GM21717 (cell line): ENCODE results near the gene ACOT8.
"Not testable (repeated sequence)": the region's sequence is repeated elsewhere in the genome, so short reads cannot be mapped to it uniquely, and the experiment has no call there.

Experiments used
- ATAC-seq: cut with Tn5 transposase; IDR thresholded peaks from one replicate; pipeline ENCODE4 v1.9.1; 2021; ENCODE audit warnings: mild to moderate bottlenecking, moderate library complexity; ENCODE audit not compliant: unreplicated experiment

Gene ACOT8

DNA sequence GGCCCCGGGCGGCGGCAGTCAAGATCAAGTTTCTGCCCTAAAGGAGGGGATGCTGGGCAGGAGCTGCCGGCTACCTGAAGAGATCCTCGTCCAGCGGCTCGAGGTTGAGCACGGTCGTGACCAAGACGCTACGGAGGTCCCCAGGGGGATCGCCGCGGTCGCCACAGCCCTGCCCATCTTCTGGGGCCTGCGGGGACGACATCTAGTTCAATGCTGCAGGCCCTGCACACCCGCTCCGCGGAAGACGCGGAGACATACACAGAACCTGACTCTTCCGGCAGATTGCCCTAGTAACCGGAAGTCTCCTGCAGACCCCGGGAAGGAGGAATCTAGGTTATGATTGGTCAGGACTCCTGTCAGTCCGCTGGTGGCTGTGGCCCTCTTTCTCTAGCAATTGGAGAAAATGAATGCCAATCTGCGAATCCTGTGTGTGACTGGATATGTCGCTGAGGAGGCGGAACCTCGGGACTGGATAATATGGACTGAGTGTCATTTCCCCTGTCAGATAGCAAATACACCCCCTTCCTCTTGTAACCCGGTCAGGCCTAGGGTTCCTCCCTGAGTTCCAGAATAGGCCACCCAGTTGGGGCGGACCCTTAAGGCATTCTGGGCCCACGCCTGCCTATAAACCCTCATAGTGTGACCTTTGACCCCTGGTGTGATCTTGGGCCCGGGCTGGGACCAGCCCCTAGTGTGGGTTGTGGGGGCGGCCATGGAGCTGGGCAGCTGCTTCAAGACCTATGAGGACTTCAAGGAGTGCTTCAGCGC lies at the start of gene ACOT8, which contains the start of gene ZSWIM3:
ACOT8 (minus strand) TSS at position 279 of the 768 bp plus-strand sequence; CDS start at position 202, 77 bp downstream.
ZSWIM3 (plus strand) TSS at position 501 of the 768 bp plus-strand sequence; CDS start at position 713, 212 bp downstream.
- ATAC-seq: peak; percentile 96

DNA sequence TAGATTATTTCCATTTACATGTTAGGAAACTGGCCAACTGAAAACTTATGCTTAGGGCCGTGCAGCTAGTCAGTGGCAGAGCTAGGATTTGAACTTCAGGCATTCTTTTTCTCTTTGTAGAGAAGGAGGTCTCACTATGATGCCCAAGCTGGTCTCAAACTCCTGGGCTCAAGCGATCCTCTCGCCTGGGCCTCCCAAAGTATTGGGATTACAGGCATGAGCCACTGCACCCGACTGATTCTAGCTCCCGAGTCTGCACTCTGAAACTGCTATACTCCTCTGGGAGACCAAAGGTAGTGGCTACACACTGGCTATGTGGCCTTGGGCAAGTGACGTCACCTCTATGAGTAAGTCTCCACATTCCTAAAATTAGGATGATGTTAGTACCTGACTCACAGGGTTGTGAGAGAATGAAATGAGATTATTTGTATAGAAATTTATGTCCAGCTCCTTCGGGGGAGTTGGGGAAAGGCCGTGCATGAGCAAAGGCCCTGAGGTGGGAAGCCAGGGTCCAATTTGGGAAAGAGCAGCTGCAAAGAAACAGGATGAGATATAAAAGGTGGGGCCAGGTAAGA lies 48.4 kb upstream of the ACOT8 start:
- ATAC-seq: no peak

DNA sequence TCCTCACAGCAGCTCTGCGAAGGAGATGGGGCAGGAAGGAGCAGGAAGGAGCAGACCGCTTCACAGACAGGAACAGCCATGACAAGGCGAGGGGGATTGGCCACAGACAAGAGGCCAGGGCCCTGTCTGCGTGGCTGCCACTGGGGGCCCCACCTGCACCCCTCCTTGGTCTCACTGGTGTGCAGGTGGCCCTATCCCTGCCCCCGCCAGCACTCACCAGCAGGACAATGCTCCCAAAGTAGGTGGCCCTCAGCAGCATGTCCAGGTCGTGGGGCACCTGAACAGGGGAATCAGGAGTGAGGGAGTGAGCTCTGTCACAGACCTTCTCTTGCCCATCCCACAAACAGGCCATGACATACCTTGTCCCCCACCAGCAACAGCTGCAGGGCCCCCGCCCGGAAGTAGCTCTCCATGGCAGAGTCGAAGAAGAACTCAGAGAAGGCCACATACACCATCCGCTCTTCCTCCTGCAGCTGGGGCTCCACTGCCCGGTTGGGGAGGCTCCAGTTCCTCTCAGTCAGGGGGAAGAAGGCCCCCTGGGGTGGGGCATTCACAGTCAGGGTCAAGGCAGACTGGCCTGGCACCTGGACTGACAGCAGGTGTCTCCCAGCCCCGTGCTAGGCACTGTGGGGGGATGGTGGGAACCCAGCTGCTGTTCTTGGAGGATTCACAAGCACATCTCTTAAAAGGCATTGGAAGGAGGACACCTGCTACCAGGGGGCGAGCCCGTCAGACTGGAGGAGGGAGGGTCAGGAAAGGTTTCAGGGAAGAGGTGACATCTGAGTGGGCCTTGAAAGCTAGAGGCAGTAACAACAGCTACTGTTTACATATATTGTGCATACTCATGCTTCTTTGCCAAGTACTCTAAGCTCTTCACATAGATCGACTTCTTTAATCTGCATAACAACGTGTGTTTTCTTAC lies 47.7 kb upstream of the ACOT8 start:
- no peak for ATAC-seq

DNA sequence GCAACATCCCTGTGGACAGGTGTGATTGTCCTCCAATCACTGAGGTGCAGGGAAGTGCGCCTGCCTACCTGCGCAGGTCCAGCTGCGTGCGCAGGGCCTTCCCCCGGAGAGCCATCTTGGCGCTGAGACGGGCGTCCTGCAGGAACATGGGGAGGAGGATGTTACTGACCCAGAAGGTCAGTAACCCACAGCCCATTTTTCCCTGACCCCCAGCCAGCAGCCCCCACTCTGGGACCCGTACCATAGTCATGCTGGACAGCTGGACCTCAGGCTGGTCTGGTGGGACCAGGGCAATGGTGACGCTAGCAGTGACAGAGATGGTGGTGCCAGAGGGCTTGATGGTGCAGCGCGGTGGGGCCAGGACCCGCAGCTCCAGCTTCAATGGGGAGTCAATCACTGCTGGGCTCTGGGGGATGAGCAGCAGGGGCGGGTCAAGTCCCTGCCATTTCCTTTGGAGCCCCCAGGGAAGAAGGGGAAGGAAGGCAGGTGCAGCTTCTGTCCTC lies 45.1 kb upstream of the ACOT8 start:
- ATAC-seq: no peak

DNA sequence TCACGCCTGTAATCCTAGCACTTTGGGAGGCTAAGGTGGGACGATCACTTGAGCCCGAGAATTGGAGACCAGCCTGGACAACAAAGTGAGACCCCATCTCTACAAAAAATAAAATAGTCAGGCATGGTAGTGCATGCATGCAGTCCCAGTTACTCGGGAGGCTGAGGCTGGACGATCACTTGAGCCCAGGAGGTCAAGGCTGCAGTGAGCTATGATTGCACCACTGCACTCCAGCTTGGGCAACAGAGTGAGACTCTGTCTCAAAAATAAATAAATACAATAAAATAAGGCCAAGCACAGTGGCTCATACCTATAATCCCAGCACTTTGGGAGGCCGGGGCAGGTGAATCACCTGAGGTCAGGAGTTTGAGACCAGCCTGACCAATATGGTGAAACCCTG lies 44.1 kb upstream of the ACOT8 start:
- not testable (repeated sequence) for ATAC-seq

DNA sequence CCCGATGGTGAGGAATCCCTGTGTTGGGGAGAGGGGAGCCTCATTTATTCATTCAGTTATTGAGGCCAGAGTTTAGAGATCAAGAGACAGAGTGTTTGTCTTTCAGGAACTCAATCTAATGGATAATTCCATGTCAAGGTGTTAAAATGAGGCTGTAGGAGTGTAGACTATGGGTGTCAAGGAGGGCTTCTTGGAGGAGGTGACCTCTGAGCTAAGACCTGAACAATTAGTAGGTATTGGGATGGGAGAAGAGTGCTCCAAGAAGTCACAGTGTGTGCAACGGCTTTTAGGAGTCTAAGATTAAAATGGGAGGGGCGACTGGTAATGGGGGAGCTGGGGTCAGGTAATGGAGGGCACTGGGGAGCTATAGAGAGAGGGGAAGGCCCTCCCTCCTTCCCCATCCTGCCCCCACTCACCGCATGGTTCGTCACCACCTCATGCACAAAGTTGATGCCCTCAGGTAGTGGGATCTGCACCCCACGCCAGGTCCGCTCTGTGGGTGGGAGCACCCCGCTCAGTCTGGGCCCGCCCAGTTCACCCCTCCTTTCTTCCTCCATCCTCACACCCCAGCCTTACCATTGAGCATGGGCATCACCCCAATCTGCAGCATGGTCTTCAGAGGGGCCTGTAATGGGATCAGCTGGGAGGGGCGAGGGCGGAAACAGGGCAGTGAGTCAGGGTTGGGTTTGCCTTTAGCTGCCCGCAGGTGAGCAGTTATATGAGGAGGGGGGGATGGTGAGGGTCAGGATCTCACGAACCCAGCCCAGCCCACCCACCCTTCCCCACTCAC lies 42.0 kb upstream of the ACOT8 start:
- ATAC-seq: no peak

DNA sequence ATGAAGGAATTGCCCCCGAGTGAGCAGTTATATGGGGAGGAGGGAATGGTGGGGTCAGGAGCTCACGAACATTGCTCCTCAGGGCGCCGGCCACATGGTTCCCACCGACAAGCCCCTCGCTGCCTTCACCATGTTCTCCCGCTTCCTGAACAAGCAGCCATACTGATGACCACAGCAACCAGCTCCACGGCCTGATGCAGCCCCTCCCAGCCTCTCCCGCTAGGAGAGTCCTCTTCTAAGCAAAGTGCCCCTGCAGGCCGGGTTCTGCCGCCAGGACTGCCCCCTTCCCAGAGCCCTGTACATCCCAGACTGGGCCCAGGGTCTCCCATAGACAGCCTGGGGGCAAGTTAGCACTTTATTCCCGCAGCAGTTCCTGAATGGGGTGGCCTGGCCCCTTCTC lies 41.1 kb upstream of the ACOT8 start:
- ATAC-seq: no peak

DNA sequence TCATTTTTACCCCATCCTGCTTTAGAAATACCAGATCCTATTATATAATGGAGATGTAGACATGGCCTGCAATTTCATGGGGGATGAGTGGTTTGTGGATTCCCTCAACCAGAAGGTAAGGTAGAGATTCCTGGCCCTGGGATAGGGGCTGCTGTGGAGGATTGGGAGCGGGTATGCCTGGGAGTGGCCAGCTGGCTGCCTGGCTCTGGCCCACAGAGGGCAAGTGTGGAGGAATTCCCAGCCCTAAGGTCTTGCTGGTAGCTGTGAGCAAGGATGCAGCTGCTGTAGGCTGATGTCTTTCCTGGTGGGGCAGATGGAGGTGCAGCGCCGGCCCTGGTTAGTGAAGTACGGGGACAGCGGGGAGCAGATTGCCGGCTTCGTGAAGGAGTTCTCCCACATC lies 40.5 kb upstream of the ACOT8 start:
- ATAC-seq: no peak

DNA sequence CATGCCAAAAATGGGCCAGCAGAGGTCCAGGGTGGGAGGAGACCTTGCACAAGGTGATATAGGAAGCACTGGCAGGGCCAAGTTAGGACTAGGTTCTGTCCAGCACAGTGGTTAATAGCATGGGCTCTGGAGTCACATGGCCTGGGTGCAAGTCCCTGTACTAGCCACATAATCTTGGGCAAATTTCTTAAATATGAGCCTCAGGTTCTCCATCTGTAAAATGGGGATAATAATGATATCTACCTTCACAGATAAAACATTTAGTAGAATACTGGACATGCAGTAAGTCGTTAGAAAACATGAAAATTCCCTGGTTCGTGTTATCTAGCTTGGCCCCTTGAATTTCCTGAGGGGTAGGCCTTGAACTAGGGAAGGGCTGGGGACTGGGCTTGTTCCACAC lies 40.1 kb upstream of the ACOT8 start:
- ATAC-seq: no peak

DNA sequence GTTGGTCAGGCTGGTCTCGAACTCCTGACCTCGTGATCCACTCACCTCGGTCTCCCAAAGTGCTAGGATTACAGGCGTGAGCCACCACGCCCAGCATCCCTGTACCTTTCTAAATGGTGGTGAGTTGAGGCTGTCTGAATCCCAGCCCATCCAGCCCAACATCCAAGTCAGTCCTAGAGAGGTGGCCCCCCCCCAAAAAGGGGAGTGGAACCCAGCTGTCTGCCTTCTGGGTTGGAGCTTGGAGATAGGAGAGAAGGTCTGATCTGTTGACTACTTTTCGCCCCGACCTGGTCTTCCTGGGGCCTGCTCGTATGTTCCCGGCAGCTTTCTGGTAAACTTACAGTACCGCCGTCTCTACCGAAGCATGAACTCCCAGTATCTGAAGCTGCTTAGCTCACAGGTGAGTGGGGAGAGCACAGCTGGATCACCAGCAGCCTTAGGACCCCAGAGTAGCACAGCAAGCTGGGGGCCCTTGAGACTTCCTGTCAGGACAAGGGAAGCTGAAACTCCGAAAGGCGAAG lies 39.5 kb upstream of the ACOT8 start:
- ATAC-seq: no peak

DNA sequence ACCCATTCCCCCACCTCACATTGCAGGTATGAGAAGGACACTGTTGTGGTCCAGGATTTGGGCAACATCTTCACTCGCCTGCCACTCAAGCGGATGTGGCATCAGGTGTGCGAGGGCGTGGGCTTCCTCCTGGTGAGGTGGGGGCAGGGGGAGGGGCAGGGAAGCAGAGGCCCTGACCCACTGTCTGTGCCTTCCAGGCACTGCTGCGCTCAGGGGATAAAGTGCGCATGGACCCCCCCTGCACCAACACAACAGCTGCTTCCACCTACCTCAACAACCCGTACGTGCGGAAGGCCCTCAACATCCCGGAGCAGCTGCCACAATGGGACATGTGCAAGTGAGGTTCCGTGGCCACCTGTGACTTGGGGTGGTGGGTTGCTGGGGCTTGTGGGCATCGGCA lies 37.6 kb upstream of the ACOT8 start:
- ATAC-seq: no peak

DNA sequence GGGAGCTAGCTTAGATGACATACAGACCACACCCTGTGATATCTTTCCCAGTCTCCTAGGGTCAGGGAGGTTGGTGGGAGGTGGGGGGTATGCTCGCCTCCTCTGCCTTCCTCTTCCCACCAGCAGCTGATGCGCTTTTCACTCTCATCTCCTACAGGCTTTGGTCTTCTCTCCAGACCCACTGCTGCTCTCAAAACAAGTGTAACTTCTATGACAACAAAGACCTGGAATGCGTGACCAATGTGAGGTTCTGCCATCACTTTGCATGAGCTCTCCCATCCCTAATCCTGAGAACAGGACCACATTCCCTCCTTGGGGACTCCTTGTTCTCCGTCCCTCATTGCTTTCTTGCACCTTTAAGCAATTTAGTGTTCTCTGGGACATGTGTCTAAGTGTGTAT lies 36.6 kb upstream of the ACOT8 start:
- no peak for ATAC-seq

DNA sequence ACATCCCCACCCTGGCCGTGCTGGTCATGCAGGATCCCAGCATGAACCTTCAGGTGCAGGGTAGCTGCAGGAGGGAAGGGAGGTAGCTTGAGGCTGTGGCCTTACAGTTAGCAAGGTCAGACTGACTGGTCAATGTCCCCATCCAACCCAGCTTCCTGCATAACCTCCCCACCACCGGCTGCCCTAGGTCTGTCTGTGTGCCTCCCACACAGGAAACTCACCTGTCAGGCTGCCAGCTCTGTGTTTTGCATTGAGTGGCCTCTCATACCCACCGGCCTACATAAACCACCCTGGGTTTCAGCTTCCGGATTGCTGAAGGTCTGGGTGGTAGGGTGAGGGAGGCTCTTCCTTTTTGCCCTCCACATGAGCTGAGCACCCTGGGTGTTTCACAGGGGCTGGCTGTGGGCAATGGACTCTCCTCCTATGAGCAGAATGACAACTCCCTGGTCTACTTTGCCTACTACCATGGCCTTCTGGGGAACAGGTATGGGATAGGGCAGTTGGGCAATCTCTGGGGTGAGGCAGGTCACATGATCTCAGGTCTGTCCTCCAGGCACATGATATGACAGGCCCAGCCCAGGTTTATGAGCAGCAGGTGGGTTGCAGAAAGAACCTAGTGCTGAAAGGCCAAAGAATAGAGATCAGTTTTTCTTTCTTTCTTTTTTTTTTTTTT lies 35.8 kb upstream of the ACOT8 start:
- no peak for ATAC-seq

DNA sequence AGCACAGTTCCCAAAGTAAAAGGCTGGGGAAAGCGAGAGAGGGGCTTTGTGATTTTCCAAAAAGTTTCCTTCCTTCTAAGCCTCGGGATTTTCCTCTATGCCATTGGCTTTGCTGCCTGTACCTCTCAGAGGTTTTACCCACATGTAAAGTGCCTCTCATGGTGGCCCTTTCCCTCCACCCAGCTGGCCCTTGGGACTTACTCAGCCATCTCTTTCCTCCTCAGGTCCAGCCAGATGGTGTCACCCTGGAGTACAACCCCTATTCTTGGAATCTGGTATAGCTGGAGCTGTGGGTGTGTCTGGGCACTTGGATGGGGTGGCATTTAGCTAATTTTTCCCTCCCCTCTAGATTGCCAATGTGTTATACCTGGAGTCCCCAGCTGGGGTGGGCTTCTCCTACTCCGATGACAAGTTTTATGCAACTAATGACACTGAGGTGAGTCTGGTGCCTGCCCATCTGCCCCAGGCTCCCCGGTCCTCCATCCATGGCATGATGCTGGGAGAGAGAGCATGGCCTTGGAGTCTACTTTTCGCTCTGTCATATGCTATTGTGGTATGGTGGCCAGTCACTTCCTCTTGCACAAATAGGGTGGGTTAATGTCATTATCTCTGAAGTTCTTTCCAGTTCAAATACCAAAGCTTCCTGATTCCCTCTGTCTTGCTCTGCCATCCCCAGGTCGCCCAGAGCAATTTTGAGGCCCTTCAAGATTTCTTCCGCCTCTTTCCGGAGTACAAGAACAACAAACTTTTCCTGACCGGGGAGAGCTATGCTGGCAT lies 35.0 kb upstream of the ACOT8 start:
- ATAC-seq: no peak

DNA sequence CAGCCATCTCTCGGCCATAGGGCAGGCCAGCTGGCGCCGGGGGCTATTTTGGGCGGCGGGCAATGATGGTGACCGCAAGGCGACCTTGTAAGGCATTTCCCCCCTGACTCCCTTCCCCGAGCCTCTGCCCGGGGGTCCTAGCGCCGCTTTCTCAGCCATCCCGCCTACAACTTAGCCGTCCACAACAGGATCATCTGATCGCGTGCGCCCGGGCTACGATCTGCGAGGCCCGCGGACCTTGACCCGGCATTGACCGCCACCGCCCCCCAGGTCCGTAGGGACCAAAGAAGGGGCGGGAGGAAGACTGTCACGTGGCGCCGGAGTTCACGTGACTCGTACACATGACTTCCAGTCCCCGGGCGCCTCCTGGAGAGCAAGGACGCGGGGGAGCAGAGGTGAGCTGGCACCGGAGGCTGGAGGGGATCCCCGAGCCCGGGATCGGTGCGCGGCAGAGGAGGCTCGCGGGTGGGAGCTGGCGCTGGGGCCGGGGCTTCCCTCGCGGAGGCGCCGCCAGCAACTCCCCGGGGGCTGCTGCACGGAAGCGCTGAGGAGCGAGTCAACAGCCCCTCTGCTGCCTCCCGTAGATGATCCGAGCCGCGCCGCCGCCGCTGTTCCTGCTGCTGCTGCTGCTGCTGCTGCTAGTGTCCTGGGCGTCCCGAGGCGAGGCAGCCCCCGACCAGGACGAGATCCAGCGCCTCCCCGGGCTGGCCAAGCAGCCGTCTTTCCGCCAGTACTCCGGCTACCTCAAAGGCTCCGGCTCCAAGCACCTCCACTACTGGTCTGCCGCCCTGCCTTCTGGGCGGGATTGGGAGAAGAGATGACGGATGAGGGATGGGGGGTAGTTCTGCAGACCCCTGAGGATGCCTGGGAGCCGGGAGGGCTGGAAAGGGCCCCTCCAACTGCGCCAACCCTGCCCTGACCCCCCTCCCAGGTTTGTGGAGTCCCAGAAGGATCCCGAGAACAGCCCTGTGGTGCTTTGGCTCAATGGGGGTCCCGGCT lies 34.1 kb upstream of the ACOT8 start, which contains the start of the genes CTSA and NEURL2:
CTSA (plus strand) TSS at position 351 of the 999 bp plus-strand sequence; CDS start at position 585, 234 bp downstream.
NEURL2 (minus strand) TSS at position 224 of the 999 bp plus-strand sequence; CDS start at position 7, 217 bp downstream.
- no peak for ATAC-seq

DNA sequence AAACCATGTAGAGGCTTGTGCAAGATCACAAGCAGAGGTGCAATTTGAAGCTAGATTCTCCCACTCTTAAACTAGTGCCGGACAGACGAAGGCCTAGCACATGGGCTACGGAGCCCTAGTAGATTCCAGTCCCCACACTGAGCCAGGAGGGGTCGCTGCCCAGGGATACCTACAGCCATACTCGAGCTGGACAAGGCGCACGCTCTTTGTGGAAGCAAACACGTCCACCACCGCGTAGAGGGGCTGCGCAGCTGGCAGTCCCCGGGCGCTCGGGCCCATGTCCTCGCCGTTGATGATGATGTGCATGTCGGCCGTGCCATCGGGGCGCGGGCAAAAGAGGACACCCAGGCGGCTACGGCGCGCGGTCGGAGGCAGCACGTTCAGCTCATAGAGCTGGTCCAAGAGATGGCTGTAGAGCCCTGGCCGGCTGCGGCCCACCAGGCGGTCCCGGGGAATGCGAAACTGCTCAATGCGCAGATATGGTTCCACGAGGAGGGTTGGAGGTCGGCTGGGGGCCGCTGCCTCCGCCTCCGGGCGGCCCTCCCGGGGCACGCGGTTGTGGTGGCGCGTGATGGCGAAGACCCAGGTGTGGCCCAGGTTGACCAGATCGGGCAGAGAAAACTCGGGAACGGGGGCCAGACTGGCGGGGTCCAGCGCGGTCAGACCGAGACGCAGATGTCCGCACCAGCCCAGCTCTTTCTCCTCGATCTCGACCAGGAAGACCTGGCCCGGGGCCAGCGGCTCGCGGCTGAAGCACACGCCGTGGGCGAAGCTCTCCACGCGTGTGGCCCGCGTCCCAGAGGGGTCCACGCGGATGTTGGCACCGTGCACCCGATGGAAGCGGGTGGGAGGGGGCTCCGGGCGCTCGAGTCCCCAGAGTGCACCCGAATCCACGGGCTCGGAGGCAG lies 33.1 kb upstream of the ACOT8 start:
- ATAC-seq: no peak
